Mesenteric fat pad (tissue), 1 donor: ENCODE measurements around the gene BRF1. TPM values are rescaled to one million over a fixed set of nuclear protein-coding genes. Genes with fewer than 3 reads are reported as not detected.

Experiments
- DNase-seq: peaks from one replicate; pipeline ENCODE4 v3.0.0-alpha.2; 2020; ENCODE audit warnings: low spot score
- total RNA-seq: library from RNA; stranded (reverse); fragmentation: NEBNext Ultra II Directional; extraction: Animal tissue kit (Norgen Biotek cat#: 25700); gene quantifications from one replicate; pipeline ENCODE4 v1.2.1, GENCODE V29; 2021
- donor health status: DM: yes; HTN: yes; CAD: no.

BRF1 gene
- total RNA-seq, 1 donor from 2014 or later = 34.9 TPM

DNA sequence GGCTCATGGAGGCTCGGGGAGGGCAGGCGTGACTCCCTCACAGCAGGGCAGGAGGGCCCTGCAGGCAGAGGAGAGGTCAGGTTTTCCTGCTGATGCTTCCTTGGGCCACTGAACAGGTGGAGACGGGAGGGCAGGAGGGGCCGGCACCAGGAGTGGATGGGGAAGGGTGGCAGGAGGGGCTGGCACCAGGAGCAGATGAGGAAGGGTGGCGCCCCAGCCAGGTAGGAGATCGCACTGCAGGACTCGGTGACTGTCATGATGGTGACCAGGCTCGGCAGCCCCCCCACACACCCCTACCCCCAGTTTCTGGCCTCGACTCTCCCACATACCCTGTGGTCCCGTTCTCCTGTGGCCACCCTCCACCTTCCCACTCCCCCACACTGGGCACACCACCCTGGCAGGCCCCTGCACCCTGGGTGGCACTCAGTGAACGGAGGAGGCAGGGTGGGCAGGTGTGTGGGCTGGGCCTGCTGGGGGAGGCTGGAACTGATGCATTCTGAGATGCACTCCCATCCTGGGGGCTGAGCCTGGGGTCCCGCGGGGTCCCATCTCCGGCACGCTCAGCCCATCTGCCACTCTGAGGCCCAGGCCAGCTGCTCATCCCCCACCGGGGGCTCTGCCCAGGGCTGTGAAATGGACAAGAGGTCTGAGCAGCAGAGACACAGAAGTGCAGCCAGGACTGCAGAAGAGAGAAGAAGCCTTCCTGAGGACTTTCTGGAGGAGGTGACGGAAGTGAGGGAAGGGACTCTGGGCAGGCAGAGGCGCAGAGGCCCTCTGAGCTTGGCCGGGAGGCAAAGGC lies 122.5 kb downstream of the BRF1 start:
- no peak for DNase-seq

DNA sequence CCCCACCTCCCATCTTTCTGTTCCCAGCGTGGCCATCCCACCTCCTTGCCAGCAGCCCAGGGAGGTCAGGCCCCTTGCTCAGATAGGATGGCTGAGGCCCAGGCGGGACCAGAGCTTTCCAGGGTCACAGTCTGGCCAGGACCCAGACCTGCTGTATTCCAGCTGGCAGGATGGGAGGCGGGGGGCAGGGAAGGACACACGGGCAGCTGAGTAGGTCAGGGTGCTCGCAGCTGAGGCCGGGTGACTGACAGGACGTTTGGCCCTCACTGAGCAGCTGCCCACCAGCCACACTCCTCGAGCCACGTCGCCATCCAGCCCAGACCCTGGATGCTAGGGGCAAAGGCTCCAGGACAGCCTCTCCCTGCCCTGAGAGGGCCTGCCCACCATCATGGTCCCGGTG lies 123.7 kb downstream of the BRF1 start:
- no peak for DNase-seq

- no peak for DNase-seq
Observed at GRCh38 chr14:105176513-105176912, 124.3 kb downstream of the BRF1 start.

GRCh38 chr14:105173901-105174894 lies 126.6 kb downstream of the BRF1 start:
- DNase-seq = no peak

DNA sequence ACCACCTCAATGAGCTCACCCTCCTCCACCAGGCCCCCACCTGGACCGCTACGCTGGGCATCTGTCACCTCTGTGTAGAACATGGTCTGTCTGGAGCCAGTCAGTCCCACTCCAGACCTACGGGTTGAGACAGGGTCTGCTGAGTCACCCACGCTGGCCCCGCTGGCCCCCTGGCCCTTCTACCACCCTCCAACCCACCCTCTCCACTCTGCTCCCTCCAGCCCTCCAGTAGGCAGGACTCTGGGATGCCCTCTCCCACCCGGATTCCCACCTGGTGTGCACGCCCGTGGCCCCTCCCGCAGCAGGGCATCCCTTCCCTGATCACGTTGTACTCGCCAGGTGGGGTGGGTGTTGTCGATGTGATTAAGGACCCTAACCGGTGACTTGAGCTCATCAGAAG lies 127.7 kb downstream of the BRF1 start:
- DNase-seq = no peak

- DNase-seq = no peak
Observed at GRCh38 chr14:105172476-105172875, 128.3 kb downstream of the BRF1 start.

DNA sequence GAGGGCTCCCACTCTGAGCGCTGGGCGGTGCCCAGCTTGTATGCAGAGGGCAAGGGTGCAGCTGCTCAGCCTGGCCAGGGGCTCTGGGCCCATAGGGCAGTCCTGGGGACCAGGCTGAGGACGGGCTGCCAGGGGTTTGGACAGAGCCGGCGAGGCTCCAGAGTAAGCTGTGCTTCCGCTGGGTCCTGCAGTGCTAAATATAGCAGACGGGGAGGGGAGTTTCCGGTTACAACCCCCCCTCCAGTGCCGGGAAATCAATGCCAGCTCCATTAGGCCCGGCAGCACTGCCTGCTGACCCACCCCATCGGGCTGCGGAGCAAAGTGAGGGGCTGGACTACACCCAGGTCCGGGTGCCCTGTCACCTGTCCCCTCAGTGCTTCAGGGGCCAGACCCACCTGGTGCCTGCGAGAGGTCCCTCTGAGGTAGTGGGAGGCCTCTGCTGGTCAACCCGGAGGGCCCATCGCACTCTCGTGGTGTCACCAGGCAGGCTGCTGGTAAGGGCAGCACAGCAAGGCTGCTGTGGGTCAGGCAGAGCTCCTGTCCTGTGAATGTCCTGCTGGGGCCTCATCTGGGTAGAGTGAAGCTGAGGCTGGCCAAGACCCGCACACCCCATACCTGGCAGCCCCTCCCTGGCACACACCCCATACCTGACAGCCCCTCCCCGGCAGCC lies 129.7 kb downstream of the BRF1 start:
- no peak for DNase-seq

- DNase-seq = no peak
Observed at GRCh38 chr14:105169776-105170655, 130.8 kb downstream of the BRF1 start.

GRCh38 chr14:105168979-105169507 lies 131.8 kb downstream of the BRF1 start:
- DNase-seq = no peak

DNA sequence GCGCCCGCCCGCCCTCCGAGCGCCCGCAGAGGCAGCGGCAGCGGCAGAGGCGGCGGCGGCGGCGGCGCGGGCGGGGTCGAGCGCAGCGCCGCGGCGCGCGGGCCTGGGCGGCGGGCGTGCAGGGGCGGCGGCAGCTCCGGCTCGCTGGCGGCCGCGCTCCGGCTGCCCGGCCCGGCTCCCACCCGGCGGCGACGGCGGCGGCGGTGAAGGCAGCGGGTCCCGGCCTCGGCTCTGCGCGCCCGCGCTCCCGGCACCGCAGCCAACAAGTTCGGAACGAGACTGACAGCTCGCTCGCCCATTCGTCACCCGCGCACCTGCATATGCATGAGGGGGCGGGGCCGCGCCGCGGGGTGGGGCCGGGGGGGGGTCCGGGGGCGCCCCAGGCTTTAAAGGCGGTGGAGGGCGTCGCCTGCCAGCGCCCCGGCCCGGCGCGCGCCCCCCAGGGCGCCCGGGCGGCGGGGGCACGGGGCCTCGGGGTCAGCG lies 132.3 kb downstream of the BRF1 start, which contains the start of gene JAG2:
JAG2 (minus strand) TSS at position 281 of the 483 bp plus-strand sequence. CDS start 356 bp downstream, outside the sequence.
- DNase-seq = no peak

- no peak for DNase-seq
Observed at GRCh38 chr14:105168093-105168420, 132.7 kb downstream of the BRF1 start.

DNA sequence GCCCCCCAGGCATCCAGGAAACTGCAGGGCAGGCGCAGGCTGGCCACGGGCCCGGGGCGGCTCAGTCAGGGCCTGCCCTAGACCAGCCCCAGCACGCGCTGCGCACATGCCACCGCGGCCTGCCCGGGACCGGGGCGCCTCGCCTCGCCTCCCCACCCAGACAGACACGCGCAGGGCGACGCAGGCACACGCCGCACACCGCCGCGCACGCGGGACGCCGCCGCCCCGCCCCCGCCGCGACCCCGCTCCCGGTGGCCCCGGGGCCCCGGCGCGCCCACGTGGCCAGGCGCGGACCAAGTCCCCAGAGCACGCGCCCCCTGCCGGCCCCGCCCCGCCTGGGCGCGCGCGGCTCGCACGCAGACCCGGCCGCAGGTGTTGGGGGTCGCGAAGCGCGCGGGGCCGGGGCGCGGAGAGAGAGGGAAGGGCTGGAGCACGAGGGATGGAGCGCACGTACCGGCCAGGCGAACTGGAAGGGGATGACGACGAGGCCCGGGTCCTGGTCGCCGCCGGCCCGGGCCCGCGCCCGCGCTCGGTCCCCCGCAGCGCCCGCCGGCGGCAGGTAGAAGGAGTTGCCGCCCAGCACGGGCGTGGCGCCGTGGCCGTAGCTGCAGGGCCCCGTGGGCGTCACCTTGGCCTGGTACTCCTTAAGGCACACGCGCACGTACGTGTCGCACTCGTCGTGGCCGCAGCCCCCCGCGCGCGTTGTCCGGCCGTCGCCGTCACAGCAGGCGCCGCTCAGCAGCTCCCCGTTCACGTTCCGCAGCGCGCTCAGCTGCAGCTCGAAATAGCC lies 133.3 kb downstream of the BRF1 start:
- no peak for DNase-seq

- DNase-seq = no peak
Observed at GRCh38 chr14:105166571-105167302, 134.1 kb downstream of the BRF1 start.

GRCh38 chr14:105165761-105166485 lies 134.9 kb downstream of the BRF1 start:
- DNase-seq = no peak

- no peak for DNase-seq
Observed at GRCh38 chr14:105165134-105165704, 135.6 kb downstream of the BRF1 start.

DNA sequence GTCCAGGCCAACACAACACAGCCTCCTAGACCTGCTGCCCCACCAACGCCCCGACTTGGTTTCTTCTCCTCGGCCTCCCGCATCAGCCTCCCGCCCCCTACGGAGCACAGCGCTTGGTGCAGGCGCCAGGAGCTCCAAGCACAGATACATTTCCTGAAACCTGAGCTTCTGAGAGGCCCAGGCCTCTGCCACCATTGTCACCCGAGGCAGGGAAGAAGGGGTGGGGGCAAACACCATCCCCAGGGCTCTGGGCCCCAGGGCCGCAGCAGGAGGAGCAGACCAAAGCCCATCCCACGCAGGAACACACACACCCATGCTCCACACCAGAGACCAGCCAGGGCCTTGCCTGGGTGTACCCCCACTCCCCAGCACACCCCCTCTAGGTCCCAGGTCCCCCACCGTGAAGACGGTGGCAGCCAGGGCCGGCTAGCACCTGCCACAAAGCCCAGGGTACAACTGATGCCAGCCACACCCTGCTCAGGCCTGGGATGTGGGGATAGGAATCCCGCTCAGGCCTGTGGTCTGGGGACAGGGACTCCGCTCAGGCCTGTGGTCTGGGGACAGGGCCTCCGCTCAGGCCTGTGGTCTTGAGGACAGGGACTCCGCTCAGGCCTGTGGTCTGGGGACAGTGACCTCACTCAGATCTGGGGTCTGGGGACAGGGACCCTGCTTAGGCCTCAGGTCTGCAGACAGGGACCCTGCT lies 137.6 kb downstream of the BRF1 start:
- no peak for DNase-seq

- no peak for DNase-seq
Observed at GRCh38 chr14:105162669-105162979, 138.2 kb downstream of the BRF1 start.
